Right cardiac atrium (tissue), 5 donors: Measurements from ENCODE around the gene PXK. TPM values are rescaled to one million over a fixed set of nuclear protein-coding genes. Genes with fewer than 3 reads are reported as not detected.
"Not testable (repeated sequence)": the region's sequence is repeated elsewhere in the genome, so short reads cannot be mapped to it uniquely, and the experiment has no call there.

Experiments used
- ATAC-seq, 2 donors: fragments of 200-7000 bp; cut with Tn5 transposase; one replicate each; pipeline versions ENCODE4 v1.8.0 to v1.9.1; 2020; ENCODE audit warnings: moderate library complexity in 2 of 2, mild to moderate bottlenecking in 1 of 2
- DNase-seq, 3 donors: peaks; one replicate each; pipeline ENCODE4 v3.0.0-alpha.2; 2020
- H3K27ac ChIP-seq: one replicate; pipeline ENCODE4 v1.5.1; 2013; ENCODE audit warnings: mild to moderate bottlenecking, low read length, control low read depth, moderate library complexity
- H3K27me3 ChIP-seq: one replicate; pipeline ENCODE4 v1.6.1; 2013; ENCODE audit not compliant: control insufficient read depth, insufficient read depth
- H3K4me1 ChIP-seq: one replicate; pipeline ENCODE4 v1.6.1; 2013; ENCODE audit warnings: low read length; ENCODE audit not compliant: control insufficient read depth, insufficient read depth
- H3K4me3 ChIP-seq: one replicate; pipeline ENCODE4 v1.5.1; 2013; ENCODE audit warnings: low read length, control low read depth
- H3K9me3 ChIP-seq: one replicate; pipeline ENCODE4 v1.6.1; 2013; ENCODE audit warnings: low read length; ENCODE audit not compliant: control insufficient read depth
- WGBS: extraction: QIAGEN DNeasy Blood & Tissue Kit; methylation state at CpG from one replicate; pipeline ENCODE4 v1.1.7; 2013; 5-methylcytosine and 5-hydroxymethylcytosine counted together
- intact Hi-C, 4 donors: fragments of 100-400 bp; cut with DNase I; formaldehyde crosslinking; loops; one replicate each; pipeline versions ENCODE4 v1.11.0 to v1.14.0; 2022 to 2023
- polyA plus RNA-seq: library from polyadenylated mRNA; stranded (reverse); fragments of 200-250 nt; gene quantifications from one replicate; pipeline ENCODE4 v1.2.3, GENCODE V29; 2013
- total RNA-seq, 4 donors: library from RNA; stranded (reverse); fragmentation: NEBNext Ultra II Directional; extraction: Animal tissue kit (Norgen Biotek cat#: 25700); gene quantifications; one replicate each; pipeline ENCODE4 v1.2.1, GENCODE V29; 2021
- donor health status: healthy with polysubstance abuse.
- donor health status: DM: no; HTN: yes; CAD: no.
- donor health status: DM: no; HTN: no; CAD: no.
- donor health status: DM: no; HTN: yes; CAD: no; lungs with severe emphysema.
- donor health status: DM: yes; HTN: yes; CAD: no.

The PXK gene
- total and polyA plus RNA-seq, 5 donors: 7.7 to 17.3 (median 12.6) TPM

DNA sequence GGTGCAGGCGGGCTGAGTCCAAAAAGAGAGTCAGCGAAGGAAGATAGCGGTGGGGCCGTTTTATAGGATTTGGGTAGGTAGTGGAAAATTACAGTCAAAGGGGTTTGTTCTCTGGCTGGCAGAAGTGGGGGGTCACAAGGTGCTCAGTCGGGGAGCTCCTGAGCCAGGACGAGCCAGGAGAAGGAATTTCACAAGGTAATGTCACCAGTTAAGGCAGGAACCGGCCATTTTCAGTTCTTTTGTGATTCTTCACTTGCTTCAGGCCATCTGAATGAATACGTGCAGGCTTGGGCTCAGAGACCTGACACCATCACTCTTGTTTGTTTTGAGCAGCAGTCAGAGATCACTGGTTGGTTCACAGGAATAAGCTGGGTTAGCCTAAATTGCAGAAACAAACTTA, 104.6 kb downstream of the PXK start:
- H3K4me1 ChIP-seq, H3K4me3 ChIP-seq, DNase-seq, H3K27me3 ChIP-seq, ATAC-seq, intact Hi-C loops, H3K9me3 ChIP-seq, H3K27ac ChIP-seq: not testable (repeated sequence)
- WGBS: 79% methylated on average over 8 of the region's 8 CpGs

DNA sequence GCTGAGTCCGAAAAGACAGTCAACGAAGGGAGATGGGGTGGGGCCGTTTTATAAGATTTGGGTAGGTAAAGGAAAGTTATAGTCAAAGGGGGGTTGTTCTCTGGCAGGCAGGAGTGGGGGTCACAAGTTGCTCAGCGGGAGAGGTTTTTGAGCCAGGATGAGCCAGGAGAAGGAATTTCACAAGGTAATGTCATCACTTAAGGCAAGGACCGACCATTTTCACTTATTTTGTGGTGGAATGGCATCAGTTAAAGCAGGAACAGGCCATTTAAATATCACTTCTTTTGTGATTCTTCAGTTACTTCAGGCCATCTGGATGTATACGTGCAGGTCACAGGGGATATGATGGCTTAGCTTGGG, 108.3 kb downstream of the PXK start:
- H3K4me3 ChIP-seq, DNase-seq, H3K9me3 ChIP-seq, H3K27me3 ChIP-seq, ATAC-seq, intact Hi-C loops, H3K4me1 ChIP-seq, H3K27ac ChIP-seq: not testable (repeated sequence)
- WGBS: 79% methylated on average over 6 of the region's 6 CpGs

DNA sequence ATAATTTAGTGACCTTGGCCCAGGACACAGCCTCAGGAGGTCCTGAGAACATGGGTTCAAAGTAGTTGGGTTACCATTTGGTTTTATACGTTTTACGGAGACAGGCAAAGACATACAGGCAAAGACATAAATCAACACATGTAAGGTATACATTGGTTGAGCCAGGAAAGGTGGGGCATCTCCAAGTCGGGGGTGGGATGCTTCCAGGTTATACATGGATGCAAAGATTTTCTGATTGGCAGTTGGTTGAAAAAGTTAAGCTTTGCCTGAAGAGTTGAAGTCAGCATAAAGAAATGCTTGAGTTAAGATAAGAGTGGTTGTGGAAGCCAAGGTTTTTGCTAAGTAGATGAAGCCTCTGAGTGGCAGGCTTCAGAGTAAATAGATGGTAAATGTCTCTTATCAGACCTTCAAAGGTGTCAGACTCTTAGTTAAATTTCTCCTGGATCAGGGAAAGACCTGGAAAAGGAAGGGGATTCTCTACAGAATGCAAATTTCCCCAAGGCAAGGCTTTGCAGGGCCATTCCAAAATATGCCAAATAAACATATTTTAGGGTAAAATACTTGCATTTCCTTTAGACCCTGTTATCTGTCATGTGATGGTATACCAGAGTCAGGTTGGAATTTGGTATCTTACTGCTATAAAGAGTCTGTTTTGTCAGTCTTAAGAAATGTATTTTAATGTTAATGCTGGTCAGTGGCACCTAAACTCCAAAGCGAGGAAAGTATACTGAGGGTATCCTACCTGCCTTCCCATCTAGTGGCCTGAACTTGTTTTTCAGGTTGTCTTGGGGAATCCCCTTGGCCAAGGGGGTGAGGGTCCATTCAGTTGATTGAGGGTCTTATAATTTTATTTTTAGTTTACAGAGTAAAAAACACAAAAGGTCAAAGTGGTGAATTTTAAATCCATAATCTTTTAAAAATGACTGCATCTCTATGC, 109.1 kb downstream of the PXK start:
- no peak for DNase-seq
- 69% methylated on average over 4 of the region's 4 CpGs for WGBS
- Histone ChIP-seq H3K27me3 (no peaks in the 10 kb centered on the region), H3K4me3 (no peak overlapping the region), H3K9me3 (no peaks in the 10 kb centered on the region), H3K4me1 (no peaks in the 10 kb centered on the region), H3K27ac (no peak overlapping the region)
- intact Hi-C loops: no loop called here
- ATAC-seq: no peak

DNA sequence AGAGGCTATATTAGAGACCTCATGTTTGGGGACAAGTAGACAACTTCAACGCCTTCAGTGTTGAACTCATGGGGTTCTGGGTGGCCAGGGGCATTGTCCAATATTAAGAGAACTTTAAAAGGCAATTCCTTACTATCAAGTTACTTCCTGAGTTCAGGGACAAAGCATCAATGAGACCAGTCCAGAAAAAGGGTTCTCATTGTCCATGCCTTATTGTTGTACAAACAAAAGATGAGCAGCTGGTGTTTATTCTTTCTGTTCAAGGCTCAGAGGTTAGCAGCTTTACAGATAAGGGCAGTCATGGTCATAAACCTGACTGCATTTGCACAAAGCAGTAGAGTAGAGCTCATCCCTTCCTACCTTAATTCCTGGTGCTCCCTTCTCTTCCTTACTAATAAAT, 119.5 kb downstream of the PXK start:
- no peak for ATAC-seq
- H3K4me1 ChIP-seq: no peaks in the 10 kb centered on the region
- no peaks in the 10 kb centered on the region for H3K27me3 ChIP-seq
- H3K4me3 ChIP-seq: no peak overlapping the region
- intact Hi-C loops: no loop called here
- no peak overlapping the region for H3K27ac ChIP-seq
- 83% methylated on average over 1 of the region's 1 CpG for WGBS
- H3K9me3 ChIP-seq: no peaks in the 10 kb centered on the region
- no peak for DNase-seq

DNA sequence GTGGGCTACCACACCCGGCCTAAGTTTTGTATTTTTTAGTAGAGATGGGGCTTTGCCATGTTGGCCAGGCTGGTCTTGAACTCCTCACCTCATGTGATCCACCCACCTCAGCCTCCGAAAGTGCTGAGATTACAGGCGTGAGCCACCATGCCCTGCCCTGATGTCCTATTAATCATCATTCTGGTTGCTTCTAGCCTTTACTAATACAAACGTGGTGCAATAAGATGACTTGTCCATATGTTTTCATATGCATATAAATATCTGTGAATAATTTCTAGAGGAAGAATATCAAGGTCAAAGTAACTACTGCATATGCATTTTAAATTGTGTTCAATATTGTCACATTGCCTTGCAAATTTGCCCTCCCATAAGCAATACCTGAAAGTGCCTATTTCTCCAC, 126.5 kb downstream of the PXK start:
- H3K4me3 ChIP-seq: no peak overlapping the region
- no peaks in the 10 kb centered on the region for H3K27me3 ChIP-seq
- WGBS: 86% methylated on average over 4 of the region's 4 CpGs
- no peaks in the 10 kb centered on the region for H3K4me1 ChIP-seq
- no peak overlapping the region for H3K27ac ChIP-seq
- no peak for DNase-seq
- intact Hi-C loops: no loop called here
- no peaks in the 10 kb centered on the region for H3K9me3 ChIP-seq
- ATAC-seq: no peak

DNA sequence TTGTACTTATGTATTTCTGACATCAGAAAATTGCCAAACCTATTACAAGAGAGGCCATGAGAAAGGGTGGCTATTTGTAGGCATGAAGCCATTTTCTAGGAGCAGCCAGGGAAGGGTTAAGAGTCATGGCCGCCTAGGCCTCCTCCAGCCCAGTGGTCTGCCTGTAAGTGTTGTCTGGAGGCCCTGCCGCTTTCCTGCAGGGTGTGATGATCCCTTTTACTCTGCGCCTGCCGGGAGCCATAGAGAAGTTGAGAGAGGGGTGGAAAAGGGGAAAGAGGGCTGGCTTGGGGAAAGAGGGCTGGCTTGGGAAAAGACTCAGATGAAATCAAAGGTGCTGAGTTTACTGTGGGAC, 130.1 kb downstream of the PXK start:
- no peaks in the 10 kb centered on the region for H3K9me3 ChIP-seq
- no peaks in the 10 kb centered on the region for H3K27me3 ChIP-seq
- no peak overlapping the region for H3K4me3 ChIP-seq
- intact Hi-C loops: no loop called here
- DNase-seq (no peak), ATAC-seq (peak; percentile 18 to 22)
- H3K4me1 ChIP-seq: no peaks in the 10 kb centered on the region
- 60% methylated on average over 4 of the region's 4 CpGs for WGBS
- H3K27ac ChIP-seq: no peak overlapping the region

DNA sequence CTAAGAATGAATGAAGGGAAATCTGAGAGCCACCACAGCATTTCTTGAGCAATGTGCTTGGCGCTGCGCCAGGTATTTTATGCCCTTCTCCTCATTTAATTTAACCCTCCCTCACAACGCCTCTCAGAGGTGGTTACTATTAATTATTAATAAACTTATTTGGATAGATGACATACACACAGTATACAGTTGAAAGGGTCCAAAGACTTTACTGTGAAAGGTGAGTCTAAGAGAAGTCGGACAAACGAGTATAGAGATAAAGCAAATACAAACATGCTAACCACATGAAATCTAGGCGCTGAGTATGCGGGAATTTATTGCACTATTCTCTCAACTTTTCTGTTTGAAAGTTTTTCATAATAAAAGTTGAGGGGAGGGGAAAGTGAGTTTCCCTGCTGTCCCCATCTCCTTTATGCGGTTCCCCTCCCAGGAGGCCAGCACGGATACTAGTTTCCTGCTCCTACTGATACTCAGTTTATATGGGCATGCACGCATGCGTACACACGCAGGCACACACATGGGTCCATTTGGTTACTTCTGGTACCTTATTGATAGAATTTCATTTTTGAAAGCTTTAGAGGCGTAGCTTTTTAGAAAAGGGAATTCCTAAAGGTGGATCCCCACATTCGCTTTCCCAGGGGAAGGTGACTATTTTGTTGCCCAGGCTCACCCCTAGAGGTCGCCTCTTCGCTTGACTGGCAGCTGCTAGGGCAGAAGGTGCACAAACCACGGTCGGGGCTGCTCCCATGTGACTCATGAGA, 130.7 kb downstream of the PXK start:
- WGBS: 19% methylated on average over 18 of the region's 18 CpGs
- peak; percentile 74 to 87 (median 78) for DNase-seq

DNA sequence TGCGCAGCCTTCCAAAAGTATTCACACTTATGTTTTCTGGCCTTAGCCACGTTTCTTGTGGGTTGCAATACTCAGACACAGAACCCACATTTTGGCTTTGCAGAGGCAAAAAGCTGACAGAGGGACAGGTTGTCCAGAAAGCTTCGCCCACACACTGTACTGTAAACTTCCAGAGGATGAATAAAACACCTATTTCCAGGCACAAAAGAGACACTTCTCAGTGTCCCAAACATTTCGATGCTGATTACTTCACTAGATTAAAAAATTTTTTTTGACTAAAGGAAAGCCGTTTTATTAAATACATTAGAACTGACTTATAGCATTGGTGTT, 131.2 kb downstream of the PXK start:
- 40% methylated on average over 5 of the region's 5 CpGs for WGBS
- no peaks in the 10 kb centered on the region for H3K9me3 ChIP-seq
- H3K27ac ChIP-seq: no peak overlapping the region
- no peaks in the 10 kb centered on the region for H3K27me3 ChIP-seq
- ATAC-seq (no peak), DNase-seq (no peak)
- H3K4me3 ChIP-seq: no peak overlapping the region
- H3K4me1 ChIP-seq: no peaks in the 10 kb centered on the region
- intact Hi-C loops: no loop called here

More for the DNA sequence above, 130.7 kb downstream of the PXK start:
- ATAC-seq: peak; percentile 85 to 93
- Histone ChIP-seq H3K27ac (no peak overlapping the region), H3K4me1 (no peaks in the 10 kb centered on the region), H3K4me3 (peak overlapping the region; percentile 18), H3K27me3 (no peaks in the 10 kb centered on the region), H3K9me3 (no peaks in the 10 kb centered on the region)
- intact Hi-C loops: no loop called here

DNA sequence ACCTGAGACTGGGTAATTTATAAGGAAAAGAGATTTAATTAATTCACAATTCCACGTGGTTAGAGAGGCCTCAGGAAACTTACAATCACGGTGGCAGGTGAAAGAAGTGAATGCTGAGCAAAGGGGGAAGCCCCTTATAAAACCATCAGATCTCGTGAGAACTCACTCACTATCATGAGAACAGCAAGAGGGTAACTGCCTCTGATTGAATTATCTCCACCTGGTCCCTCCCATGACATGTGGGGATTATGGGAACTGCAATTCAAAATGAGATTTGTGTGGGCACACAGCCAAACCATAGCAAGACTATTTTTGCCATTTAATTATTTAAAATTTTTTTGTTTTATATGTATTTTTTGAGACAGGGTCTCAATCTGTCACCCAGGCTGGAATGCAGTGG, 132.2 kb downstream of the PXK start:
- 73% methylated on average over 3 of the region's 3 CpGs for WGBS
- intact Hi-C loops: no loop called here
- Histone ChIP-seq H3K27me3 (no peaks in the 10 kb centered on the region), H3K27ac (no peak overlapping the region), H3K4me3 (no peak overlapping the region), H3K9me3 (no peaks in the 10 kb centered on the region), H3K4me1 (no peaks in the 10 kb centered on the region)
- ATAC-seq: no peak
- no peak for DNase-seq

DNA sequence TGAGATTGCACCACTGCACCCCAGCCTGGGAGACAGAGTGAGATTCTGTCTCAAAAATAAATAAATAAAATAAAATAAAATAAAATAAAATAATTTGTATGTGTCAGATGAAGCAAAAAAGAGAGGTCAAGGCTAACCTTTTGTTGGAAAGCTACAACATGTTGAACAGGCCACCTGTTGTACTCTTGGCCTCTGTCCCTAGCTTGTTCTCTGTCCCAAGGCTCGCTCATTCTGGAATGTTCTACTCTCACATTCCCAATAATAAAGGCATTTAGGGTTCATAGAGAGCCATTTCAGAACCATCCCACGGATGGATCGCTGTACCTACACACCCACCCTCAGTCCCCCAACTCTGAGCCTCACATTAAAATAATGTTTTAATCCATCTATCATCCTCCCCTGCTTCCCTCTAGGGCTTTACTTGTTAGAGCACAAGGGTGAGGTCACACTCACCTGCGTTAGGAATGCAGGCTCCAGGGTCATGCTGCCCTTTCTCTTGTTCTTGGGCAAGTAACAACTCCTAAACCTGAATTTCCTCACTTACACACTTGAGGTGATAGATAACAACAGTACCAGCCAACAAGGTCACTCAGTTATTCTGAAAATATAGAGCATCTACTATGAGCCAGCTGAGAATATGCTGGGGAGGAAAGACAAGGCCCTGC, 134.3 kb downstream of the PXK start:
- Histone ChIP-seq H3K27ac (no peak overlapping the region), H3K9me3 (no peaks in the 10 kb centered on the region), H3K4me3 (no peak overlapping the region), H3K4me1 (no peaks in the 10 kb centered on the region), H3K27me3 (no peaks in the 10 kb centered on the region)
- WGBS: 92% methylated on average over 4 of the region's 4 CpGs
- ATAC-seq: no peak
- no peak for DNase-seq
- intact Hi-C loops: no loop called here

DNA sequence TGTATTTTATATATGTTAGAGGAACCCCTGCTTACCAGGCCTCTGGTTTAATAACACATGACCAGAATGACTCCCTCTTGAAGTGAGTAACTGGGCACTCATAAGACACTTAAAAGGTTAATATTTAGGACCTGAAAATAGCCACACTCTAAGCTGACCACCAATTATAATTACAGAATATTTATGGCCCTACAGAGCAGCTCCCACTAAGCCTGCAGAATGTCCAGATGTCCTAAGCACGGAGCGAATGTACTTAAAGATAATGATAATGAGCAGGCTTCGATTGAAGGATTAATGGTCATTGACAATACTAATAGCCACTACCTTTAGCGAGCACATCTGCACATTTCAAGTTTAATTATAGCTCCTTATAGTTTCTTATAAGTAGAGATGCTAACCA, 136.4 kb downstream of the PXK start:
- no peaks in the 10 kb centered on the region for H3K4me1 ChIP-seq
- H3K27ac ChIP-seq: no peak overlapping the region
- DNase-seq (no peak), ATAC-seq (no peak)
- H3K9me3 ChIP-seq: no peaks in the 10 kb centered on the region
- intact Hi-C loops: no loop called here
- H3K4me3 ChIP-seq: no peak overlapping the region
- 68% methylated on average over 4 of the region's 4 CpGs for WGBS
- H3K27me3 ChIP-seq: no peaks in the 10 kb centered on the region
